Measurements from ENCODE around the gene ZNF143.
"Not testable (repeated sequence)": the region's sequence is repeated elsewhere in the genome, so short reads cannot be mapped to it uniquely, and the experiment has no call there.

The ZNF143 gene

GRCh38 chr11:9460322-9461062 lies at the start of gene ZNF143:
Gene ZNF143, plus strand, starts transcription at chr11:9461012. Its CDS starts 10,297 bp downstream, at chr11:9471309.
- peak; percentile 99 to 100 for DNase-seq

- DNase-seq, result no peak
Observed at GRCh38 chr11:9428706-9429105, 32.1 kb upstream of the ZNF143 start.

GRCh38 chr11:9438611-9439010 lies 22.2 kb upstream of the ZNF143 start:
- DNase-seq, result no peak

GRCh38 chr11:9446230-9446629 lies 14.6 kb upstream of the ZNF143 start:
- DNase-seq, result no peak

- DNase-seq, result no peak
Observed at GRCh38 chr11:9448576-9449352, 12.0 kb upstream of the ZNF143 start.

- not testable (repeated sequence) for DNase-seq
Observed at GRCh38 chr11:9452023-9452422, 8.8 kb upstream of the ZNF143 start.

- DNase-seq, result no peak
Observed at GRCh38 chr11:9455722-9456121, 5.1 kb upstream of the ZNF143 start.

- DNase-seq, result peak; percentile 14 to 29
Observed at GRCh38 chr11:9459667-9460321, 1.0 kb upstream of the ZNF143 start.

- peak; percentile 96 for DNase-seq
Observed at GRCh38 chr11:9461063-9461759, 399 bp downstream of the ZNF143 start.

- peak; percentile 21 to 38 for DNase-seq
Observed at GRCh38 chr11:9461760-9462134, 935 bp downstream of the ZNF143 start.

GRCh38 chr11:9462172-9462799 lies 1.5 kb downstream of the ZNF143 start:
- DNase-seq, result no peak

- no peak for DNase-seq
Observed at GRCh38 chr11:9462806-9463537, 2.2 kb downstream of the ZNF143 start.

- DNase-seq, result no peak
Observed at GRCh38 chr11:9470765-9471164, 10.0 kb downstream of the ZNF143 start.

- no peak for DNase-seq
Observed at GRCh38 chr11:9473408-9473807, 12.6 kb downstream of the ZNF143 start.

- DNase-seq, result no peak
Observed at GRCh38 chr11:9479899-9480298, 19.1 kb downstream of the ZNF143 start.

GRCh38 chr11:9489080-9489765 lies 28.4 kb downstream of the ZNF143 start:
- DNase-seq, result no peak

- DNase-seq, result no peak
Observed at GRCh38 chr11:9490376-9490775, 29.6 kb downstream of the ZNF143 start.

GRCh38 chr11:9493492-9493891 lies 32.7 kb downstream of the ZNF143 start:
- DNase-seq, result no peak

GRCh38 chr11:9494316-9494715 lies 33.5 kb downstream of the ZNF143 start:
- DNase-seq, result no peak

GRCh38 chr11:9495803-9496514 lies 35.1 kb downstream of the ZNF143 start:
- no peak for DNase-seq

All from NCI-H446 (cell line).